ENCODE measurements around the gene CACNA1D. TPM values are rescaled to one million over a fixed set of nuclear protein-coding genes. Genes with fewer than 3 reads are reported as not detected.

The CACNA1D gene
- total RNA-seq, 1 donor from 2014 or later, result 6.3 TPM

DNA sequence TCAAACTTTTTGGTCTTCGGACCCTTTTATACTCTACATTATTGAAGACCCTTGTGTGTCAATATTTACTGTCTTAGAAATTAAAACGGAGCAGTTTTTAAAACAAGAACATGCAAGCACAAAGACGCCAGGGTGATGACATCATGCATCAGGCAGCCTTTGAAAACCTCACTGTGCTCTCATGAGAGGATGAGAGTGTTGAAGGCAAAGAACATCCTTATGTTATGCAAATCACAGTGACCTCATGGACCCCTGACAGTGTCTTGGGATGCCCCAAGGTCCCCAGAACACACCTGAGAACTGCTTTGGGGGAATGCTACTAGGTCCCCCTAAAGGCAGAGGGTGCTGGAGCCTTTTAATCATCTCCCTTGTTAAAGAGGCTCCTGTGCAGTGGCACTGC is 300.2 kb downstream of the CACNA1D start:
- Mint-ChIP-seq H3K9me3 (ENCODE audit: low read depth) (no peaks in the 10 kb centered on the region), H3K4me3 (ENCODE audit: low read depth) (no peak overlapping the region), H3K36me3 (ENCODE audit: insufficient read depth) (no peaks in the 10 kb centered on the region), H3K27me3 (peaks cover 12% of the 10 kb centered on the region), H3K27ac (no peak overlapping the region), H3K4me1 (ENCODE audit: low read depth) (no peaks in the 10 kb centered on the region)
- TF ChIP-seq, protein P1, sequence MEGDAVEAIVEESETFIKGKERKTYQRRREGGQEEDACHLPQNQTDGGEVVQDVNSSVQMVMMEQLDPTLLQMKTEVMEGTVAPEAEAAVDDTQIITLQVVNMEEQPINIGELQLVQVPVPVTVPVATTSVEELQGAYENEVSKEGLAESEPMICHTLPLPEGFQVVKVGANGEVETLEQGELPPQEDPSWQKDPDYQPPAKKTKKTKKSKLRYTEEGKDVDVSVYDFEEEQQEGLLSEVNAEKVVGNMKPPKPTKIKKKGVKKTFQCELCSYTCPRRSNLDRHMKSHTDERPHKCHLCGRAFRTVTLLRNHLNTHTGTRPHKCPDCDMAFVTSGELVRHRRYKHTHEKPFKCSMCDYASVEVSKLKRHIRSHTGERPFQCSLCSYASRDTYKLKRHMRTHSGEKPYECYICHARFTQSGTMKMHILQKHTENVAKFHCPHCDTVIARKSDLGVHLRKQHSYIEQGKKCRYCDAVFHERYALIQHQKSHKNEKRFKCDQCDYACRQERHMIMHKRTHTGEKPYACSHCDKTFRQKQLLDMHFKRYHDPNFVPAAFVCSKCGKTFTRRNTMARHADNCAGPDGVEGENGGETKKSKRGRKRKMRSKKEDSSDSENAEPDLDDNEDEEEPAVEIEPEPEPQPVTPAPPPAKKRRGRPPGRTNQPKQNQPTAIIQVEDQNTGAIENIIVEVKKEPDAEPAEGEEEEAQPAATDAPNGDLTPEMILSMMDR (IDR thresholded peaks at IDR 0.05; ENCODE audit: unreplicated experiment), result no peak
- no peak for DNase-seq (ENCODE audit: low spot score, unreplicated experiment)

DNA sequence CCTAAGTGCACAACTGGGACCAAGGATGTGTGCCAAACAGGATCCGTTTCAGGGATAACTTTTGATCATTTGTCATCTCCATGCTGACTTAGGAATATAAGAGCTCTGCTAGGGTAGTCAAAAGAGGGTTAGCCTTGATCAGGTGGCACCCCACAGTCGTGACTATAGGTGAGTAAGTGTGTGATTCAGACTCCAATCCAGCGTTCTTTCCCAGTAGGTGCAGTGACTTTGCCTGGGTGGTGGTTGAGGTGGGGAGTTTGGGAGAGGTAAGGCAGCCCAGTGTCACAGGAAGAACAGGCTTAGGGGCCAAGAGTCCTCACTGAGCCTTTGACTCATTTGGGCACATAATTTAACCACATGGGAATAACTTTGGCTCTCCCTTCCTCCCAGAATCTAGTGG is 300.8 kb downstream of the CACNA1D start:
- Mint-ChIP-seq H3K27ac (no peak overlapping the region), H3K9me3 (ENCODE audit: low read depth) (no peaks in the 10 kb centered on the region), H3K4me3 (ENCODE audit: low read depth) (no peak overlapping the region), H3K4me1 (ENCODE audit: low read depth) (no peaks in the 10 kb centered on the region), H3K36me3 (ENCODE audit: insufficient read depth) (no peaks in the 10 kb centered on the region), H3K27me3 (peaks cover 8% of the 10 kb centered on the region)
- DNase-seq (ENCODE audit: low spot score, unreplicated experiment), result no peak
- TF ChIP-seq, protein P1 (IDR thresholded peaks at IDR 0.05; ENCODE audit: unreplicated experiment), result no peak

- Mint-ChIP-seq H3K4me1 (ENCODE audit: low read depth) (no peaks in the 10 kb centered on the region), H3K27ac (no peak overlapping the region), H3K27me3 (peaks cover 8% of the 10 kb centered on the region), H3K4me3 (ENCODE audit: low read depth) (no peak overlapping the region), H3K36me3 (ENCODE audit: insufficient read depth) (no peaks in the 10 kb centered on the region), H3K9me3 (ENCODE audit: low read depth) (no peaks in the 10 kb centered on the region)
- no peak for DNase-seq (ENCODE audit: low spot score, unreplicated experiment)
- TF ChIP-seq, protein P1 (IDR thresholded peaks at IDR 0.05; ENCODE audit: unreplicated experiment), result no peak
Measured at GRCh38 chr3:53795789-53796560, 301.6 kb downstream of the CACNA1D start.

DNA sequence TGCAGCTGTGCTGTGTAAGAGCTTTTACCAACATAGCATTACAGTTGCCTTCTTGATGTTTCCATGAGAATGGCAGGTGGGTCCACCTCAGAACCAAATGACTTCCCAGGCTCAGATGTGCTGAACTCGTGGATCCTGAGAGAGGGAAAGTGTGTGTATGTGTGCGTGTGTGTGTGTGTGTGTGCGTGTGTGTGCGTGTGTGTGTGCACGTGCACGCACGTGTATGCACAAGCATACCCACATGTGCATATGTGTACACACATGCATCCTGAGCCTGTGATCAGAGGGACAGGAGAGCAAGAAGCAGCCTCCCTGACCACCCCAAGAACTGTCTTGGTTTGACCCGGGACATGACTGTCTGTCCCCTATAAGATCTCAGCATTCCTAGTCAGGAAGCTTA is 303.7 kb downstream of the CACNA1D start:
- no peak overlapping the region for H3K27ac Mint-ChIP-seq
- no peak for DNase-seq (ENCODE audit: low spot score, unreplicated experiment)
- no peaks in the 10 kb centered on the region for H3K4me1 Mint-ChIP-seq (ENCODE audit: low read depth)
- no peaks in the 10 kb centered on the region for H3K9me3 Mint-ChIP-seq (ENCODE audit: low read depth)
- TF ChIP-seq, protein P1 (IDR thresholded peaks at IDR 0.05; ENCODE audit: unreplicated experiment), result no peak
- H3K27me3 Mint-ChIP-seq, result peaks cover 8% of the 10 kb centered on the region
- H3K36me3 Mint-ChIP-seq (ENCODE audit: insufficient read depth), result no peaks in the 10 kb centered on the region
- no peak overlapping the region for H3K4me3 Mint-ChIP-seq (ENCODE audit: low read depth)

GRCh38 chr3:53799338-53799865 is 305.0 kb downstream of the CACNA1D start:
- Mint-ChIP-seq H3K4me3 (ENCODE audit: low read depth) (no peak overlapping the region), H3K36me3 (ENCODE audit: insufficient read depth) (no peaks in the 10 kb centered on the region), H3K27ac (no peak overlapping the region), H3K9me3 (ENCODE audit: low read depth) (no peaks in the 10 kb centered on the region), H3K27me3 (peaks cover 6% of the 10 kb centered on the region), H3K4me1 (ENCODE audit: low read depth) (no peaks in the 10 kb centered on the region)
- DNase-seq (ENCODE audit: low spot score, unreplicated experiment), result no peak
- TF ChIP-seq, protein P1 (IDR thresholded peaks at IDR 0.05; ENCODE audit: unreplicated experiment), result no peak

Data from progenitor cell of endocrine pancreas (in vitro differentiated cells).